Kidney epithelial cell (primary cell): ENCODE results near the gene KIF13A. TPM values are rescaled to one million over a fixed set of nuclear protein-coding genes. Genes with fewer than 3 reads are reported as not detected.

ENCODE experiments used
- DNase-seq: peaks from one replicate; pipeline ENCODE4 v3.0.0-alpha.2; 2010; ENCODE audit warnings: low read depth
- H3K27me3 ChIP-seq: 2 replicates; pipeline ENCODE4 v1.6.0; 2011; ENCODE audit warnings: low read length; ENCODE audit not compliant: control insufficient read depth, insufficient read depth
- H3K36me3 ChIP-seq: 2 replicates; pipeline ENCODE4 v1.5.1; 2011; ENCODE audit warnings: low read length; ENCODE audit not compliant: control insufficient read depth, insufficient read depth
- H3K4me3 ChIP-seq: 2 replicates; pipeline ENCODE4 v1.5.1; 2011; ENCODE audit warnings: low read depth, mild to moderate bottlenecking, control low read depth, low read length
- total RNA-seq: library from RNA; depleted of rRNA; stranded (reverse); fragments of >200 nt; gene quantifications from 2 replicates; pipeline ENCODE4 v1.2.3, GENCODE V29; 2015
- TF ChIP-seq, protein P1 (sequence below): IDR thresholded peaks from 2 replicates; pipeline ENCODE4 v1.5.1; 2011; ENCODE audit warnings: mild to moderate bottlenecking, moderate library complexity, low read length, control low read depth, inconsistent platforms; ENCODE audit not compliant: insufficient read depth, poor library complexity, severe bottlenecking

The KIF13A gene
- total RNA-seq, 1 donor from 2014 or later: 30.9 TPM

DNA sequence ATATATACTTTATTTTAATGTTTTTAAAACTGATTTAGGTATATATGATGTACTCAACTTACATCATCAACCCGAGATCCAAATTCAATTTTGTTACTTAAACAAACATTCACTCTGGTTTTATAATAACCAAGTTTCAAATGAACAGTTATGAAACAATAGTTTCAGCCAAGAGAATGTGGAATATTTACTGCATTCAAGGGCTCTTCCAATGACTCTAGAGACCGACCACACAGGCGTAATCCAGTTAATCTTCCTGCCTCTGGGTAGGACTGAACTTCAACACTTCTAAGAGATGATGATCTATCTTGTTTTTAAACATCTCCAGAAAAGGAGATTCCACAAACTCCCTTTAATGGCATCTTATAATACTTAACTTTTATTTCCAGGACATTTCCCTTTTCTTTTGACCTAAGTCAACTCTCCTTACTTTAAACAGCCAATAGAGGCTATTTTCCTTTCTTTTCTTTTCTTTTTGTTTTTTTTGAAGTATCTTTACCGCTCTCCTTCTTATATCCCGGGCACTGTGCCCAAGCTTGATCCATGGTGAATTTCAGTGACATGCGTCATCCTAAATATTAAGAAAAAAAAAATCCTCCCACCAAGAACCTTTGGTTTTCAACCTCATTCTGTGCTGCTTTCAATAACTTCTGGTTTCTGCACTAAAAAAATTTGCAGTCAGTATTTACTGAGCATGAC is 110.1 kb downstream of the KIF13A start:
- TF ChIP-seq, protein P1, sequence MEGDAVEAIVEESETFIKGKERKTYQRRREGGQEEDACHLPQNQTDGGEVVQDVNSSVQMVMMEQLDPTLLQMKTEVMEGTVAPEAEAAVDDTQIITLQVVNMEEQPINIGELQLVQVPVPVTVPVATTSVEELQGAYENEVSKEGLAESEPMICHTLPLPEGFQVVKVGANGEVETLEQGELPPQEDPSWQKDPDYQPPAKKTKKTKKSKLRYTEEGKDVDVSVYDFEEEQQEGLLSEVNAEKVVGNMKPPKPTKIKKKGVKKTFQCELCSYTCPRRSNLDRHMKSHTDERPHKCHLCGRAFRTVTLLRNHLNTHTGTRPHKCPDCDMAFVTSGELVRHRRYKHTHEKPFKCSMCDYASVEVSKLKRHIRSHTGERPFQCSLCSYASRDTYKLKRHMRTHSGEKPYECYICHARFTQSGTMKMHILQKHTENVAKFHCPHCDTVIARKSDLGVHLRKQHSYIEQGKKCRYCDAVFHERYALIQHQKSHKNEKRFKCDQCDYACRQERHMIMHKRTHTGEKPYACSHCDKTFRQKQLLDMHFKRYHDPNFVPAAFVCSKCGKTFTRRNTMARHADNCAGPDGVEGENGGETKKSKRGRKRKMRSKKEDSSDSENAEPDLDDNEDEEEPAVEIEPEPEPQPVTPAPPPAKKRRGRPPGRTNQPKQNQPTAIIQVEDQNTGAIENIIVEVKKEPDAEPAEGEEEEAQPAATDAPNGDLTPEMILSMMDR: no peak
- no peaks in the 10 kb centered on the region for H3K27me3 ChIP-seq
- H3K36me3 ChIP-seq: no peaks in the 10 kb centered on the region
- no peak overlapping the region for H3K4me3 ChIP-seq
- DNase-seq: no peak

GRCh38 chr6:17874753-17875152 is 112.7 kb downstream of the KIF13A start:
- no peaks in the 10 kb centered on the region for H3K27me3 ChIP-seq

GRCh38 chr6:17872908-17873307 is 114.5 kb downstream of the KIF13A start:
- TF ChIP-seq, protein P1: no peak
- DNase-seq: no peak
- Histone ChIP-seq H3K27me3 (no peaks in the 10 kb centered on the region), H3K36me3 (no peaks in the 10 kb centered on the region), H3K4me3 (no peak overlapping the region)

More at GRCh38 chr6:17874753-17875152, 112.7 kb downstream of the KIF13A start:
- Histone ChIP-seq H3K4me3 (no peak overlapping the region), H3K36me3 (no peaks in the 10 kb centered on the region)
- DNase-seq: no peak
- TF ChIP-seq, protein P1: no peak

DNA sequence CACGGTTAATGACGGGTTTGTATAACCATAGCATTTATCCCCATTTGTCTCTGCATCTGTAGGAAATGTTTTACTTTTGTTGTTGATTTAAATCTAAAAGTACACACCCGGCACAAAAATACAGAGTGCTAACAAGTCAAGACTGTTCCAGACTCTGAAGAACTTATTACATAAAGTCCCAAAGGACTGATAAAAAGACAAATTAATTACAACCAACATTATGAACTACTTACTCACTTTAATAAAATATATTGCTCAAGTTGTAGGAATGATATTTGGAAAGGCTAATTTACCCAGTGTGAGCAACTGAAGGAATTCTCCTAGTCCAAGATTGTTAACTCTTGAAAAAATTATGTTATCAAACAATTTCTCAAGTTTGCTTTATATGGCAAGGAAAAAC is 115.6 kb downstream of the KIF13A start:
- TF ChIP-seq, protein P1: no peak
- no peak for DNase-seq
- Histone ChIP-seq H3K27me3 (no peaks in the 10 kb centered on the region), H3K36me3 (no peaks in the 10 kb centered on the region), H3K4me3 (no peak overlapping the region)

GRCh38 chr6:17871189-17871519 is 116.3 kb downstream of the KIF13A start:
- no peak for DNase-seq
- Histone ChIP-seq H3K27me3 (no peaks in the 10 kb centered on the region), H3K4me3 (no peak overlapping the region), H3K36me3 (no peaks in the 10 kb centered on the region)
- TF ChIP-seq, protein P1: no peak

GRCh38 chr6:17870300-17871188 is 116.9 kb downstream of the KIF13A start:
- H3K36me3 ChIP-seq: no peaks in the 10 kb centered on the region
- DNase-seq: no peak
- H3K27me3 ChIP-seq: no peaks in the 10 kb centered on the region
- TF ChIP-seq, protein P1: no peak
- no peak overlapping the region for H3K4me3 ChIP-seq
